ENCODE data around the gene TIPIN. TPM values are rescaled to one million over a fixed set of nuclear protein-coding genes. Genes with fewer than 3 reads are reported as not detected.
A peak's percentile ranks its signal among the peaks of the same experiment; 100 is the strongest.

Gene TIPIN
- polyA plus RNA-seq, 3 donors = 1.4 to 4.0 (median 3.7) TPM

DNA sequence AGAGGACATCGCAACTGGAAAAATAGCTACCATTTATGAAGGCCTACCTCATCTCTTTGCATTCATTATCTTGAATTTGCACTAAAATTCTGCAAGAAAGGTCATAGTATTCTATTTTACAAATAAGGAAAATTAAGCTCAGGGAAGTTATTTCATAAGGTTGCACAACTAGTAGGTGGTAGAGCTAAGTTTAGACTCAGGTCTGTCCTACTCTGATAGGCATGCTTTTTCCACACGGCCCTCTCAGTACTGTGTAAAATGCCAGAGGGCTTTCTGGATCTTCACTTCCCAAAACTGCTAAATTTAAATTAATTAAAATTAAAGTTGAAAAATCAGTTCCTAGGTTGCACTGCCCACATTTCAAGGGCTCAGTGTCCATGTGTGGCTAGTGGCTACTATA, 48.5 kb upstream of the TIPIN start:
- WGBS (ENCODE audit: insufficient coverage) = no CpG with 5 or more reads among the region's 2 CpGs
- Histone ChIP-seq H3K4me2 (replicated peaks; ENCODE audit: extremely low read depth, low read length, poor library complexity, severe bottlenecking) (peak overlapping the region; percentile 56), H3K27ac (ENCODE audit: low read depth in 1 of 2, low read length in 2 of 2) (no peak overlapping the region), H3K79me2 (ENCODE audit: insufficient read depth, low read length) (peaks cover 100% of the 10 kb centered on the region), H3K9me3 (replicated peaks in 1 of 2; ENCODE audit: control insufficient read depth in 1 of 2, insufficient read depth in 1 of 2, low read length in 2 of 2) (no peaks in the 10 kb centered on the region), H2AFZ (ENCODE audit: insufficient read depth, low read depth, low read length, poor library complexity, severe bottlenecking) (no peak overlapping the region), H3K27me3 (ENCODE audit: control insufficient read depth in 2 of 2, insufficient read depth in 2 of 2, low read length in 2 of 2) (no peaks in the 10 kb centered on the region), H4K20me1 (ENCODE audit: insufficient read depth, low read length) (peaks cover 100% of the 10 kb centered on the region), H3K36me3 (replicated peaks in 1 of 2; ENCODE audit: control insufficient read depth in 1 of 2, insufficient read depth in 2 of 2, low read length in 2 of 2) (peaks cover 2 to 9% of the 10 kb centered on the region in 2 donors), H3K4me1 (ENCODE audit: control insufficient read depth in 1 of 2, insufficient read depth in 2 of 2, low read length in 2 of 2) (peaks cover 44 to 69% of the 10 kb centered on the region in 2 donors), H3K9ac (ENCODE audit: insufficient read depth, low read length, poor library complexity, severe bottlenecking) (no peak overlapping the region), H3K4me3 (replicated peaks in 1 of 3; ENCODE audit: low read depth in 2 of 3, low read length in 3 of 3) (peak overlapping the region in 1 of 3 experiments; percentile 44)
- TF ChIP-seq, protein P1, sequence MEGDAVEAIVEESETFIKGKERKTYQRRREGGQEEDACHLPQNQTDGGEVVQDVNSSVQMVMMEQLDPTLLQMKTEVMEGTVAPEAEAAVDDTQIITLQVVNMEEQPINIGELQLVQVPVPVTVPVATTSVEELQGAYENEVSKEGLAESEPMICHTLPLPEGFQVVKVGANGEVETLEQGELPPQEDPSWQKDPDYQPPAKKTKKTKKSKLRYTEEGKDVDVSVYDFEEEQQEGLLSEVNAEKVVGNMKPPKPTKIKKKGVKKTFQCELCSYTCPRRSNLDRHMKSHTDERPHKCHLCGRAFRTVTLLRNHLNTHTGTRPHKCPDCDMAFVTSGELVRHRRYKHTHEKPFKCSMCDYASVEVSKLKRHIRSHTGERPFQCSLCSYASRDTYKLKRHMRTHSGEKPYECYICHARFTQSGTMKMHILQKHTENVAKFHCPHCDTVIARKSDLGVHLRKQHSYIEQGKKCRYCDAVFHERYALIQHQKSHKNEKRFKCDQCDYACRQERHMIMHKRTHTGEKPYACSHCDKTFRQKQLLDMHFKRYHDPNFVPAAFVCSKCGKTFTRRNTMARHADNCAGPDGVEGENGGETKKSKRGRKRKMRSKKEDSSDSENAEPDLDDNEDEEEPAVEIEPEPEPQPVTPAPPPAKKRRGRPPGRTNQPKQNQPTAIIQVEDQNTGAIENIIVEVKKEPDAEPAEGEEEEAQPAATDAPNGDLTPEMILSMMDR (IDR thresholded peaks at IDR 0.05) = no peak
- Mint-ChIP-seq H3K27me3 (ENCODE audit: low read depth in 3 of 3) (no peaks in the 10 kb centered on the region), H3K9me3 (peaks cover 0 to 2% (median 0%) of the 10 kb centered on the region in 7 donors), H3K4me3 (peak overlapping the region; percentile 53 to 91), H3K27ac (peak overlapping the region in 2 of 7 donors; percentile 80 to 86), H3K36me3 (peaks cover 16 to 29% of the 10 kb centered on the region in 2 donors), H3K4me1 (peaks cover 80% of the 10 kb centered on the region)
- intact Hi-C loops (cut with micrococcal nuclease) = no loop called here
- no peak for DNase-seq

DNA sequence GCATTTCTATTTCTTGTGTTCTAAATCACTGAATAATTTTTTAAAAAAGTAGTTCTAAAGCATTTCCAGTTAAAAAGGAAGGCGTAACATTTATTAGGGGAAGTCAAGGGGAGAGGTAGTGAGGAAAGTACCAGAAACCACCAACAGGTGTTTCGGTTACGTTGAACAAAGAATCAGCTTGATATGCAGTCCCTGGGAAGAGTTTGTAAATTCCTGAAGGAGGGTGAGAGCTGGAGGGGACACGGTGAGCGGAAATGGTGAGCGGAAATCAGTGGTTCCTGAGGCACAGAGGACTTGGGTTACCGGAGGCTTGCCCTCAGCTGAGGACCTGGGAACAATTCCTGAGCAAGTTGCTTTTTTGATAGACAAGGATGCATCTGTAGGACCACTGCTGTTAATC, 48.0 kb upstream of the TIPIN start:
- peak overlapping the region in 1 of 3 experiments; percentile 44 for H3K4me3 ChIP-seq (replicated peaks in 1 of 3; ENCODE audit: low read depth in 2 of 3, low read length in 3 of 3)
- no peaks in the 10 kb centered on the region for H3K27me3 Mint-ChIP-seq (ENCODE audit: low read depth in 3 of 3)
- TF ChIP-seq, protein P1 (IDR thresholded peaks at IDR 0.05) = peak; percentile 56
- H3K27me3 ChIP-seq (ENCODE audit: control insufficient read depth in 2 of 2, insufficient read depth in 2 of 2, low read length in 2 of 2) = no peaks in the 10 kb centered on the region
- H3K4me1 ChIP-seq (ENCODE audit: control insufficient read depth in 1 of 2, insufficient read depth in 2 of 2, low read length in 2 of 2) = peaks cover 40 to 64% of the 10 kb centered on the region in 2 donors
- H3K79me2 ChIP-seq (ENCODE audit: insufficient read depth, low read length) = peaks cover 100% of the 10 kb centered on the region
- H3K9me3 ChIP-seq (replicated peaks in 1 of 2; ENCODE audit: control insufficient read depth in 1 of 2, insufficient read depth in 1 of 2, low read length in 2 of 2) = no peaks in the 10 kb centered on the region
- peak overlapping the region in 4 of 7 donors; percentile 37 to 86 (median 82) for H3K27ac Mint-ChIP-seq
- H3K4me1 Mint-ChIP-seq = peaks cover 77% of the 10 kb centered on the region
- no peak overlapping the region for H2AFZ ChIP-seq (ENCODE audit: insufficient read depth, low read depth, low read length, poor library complexity, severe bottlenecking)
- H3K36me3 ChIP-seq (replicated peaks in 1 of 2; ENCODE audit: control insufficient read depth in 1 of 2, insufficient read depth in 2 of 2, low read length in 2 of 2) = peaks cover 2 to 11% of the 10 kb centered on the region in 2 donors
- peaks cover 18 to 25% of the 10 kb centered on the region in 2 donors for H3K36me3 Mint-ChIP-seq
- peak in 2 of 3 donors; percentile 24 to 25 for DNase-seq
- no peak overlapping the region for H3K9ac ChIP-seq (ENCODE audit: insufficient read depth, low read length, poor library complexity, severe bottlenecking)
- H4K20me1 ChIP-seq (ENCODE audit: insufficient read depth, low read length) = peaks cover 100% of the 10 kb centered on the region
- H3K4me2 ChIP-seq (replicated peaks; ENCODE audit: extremely low read depth, low read length, poor library complexity, severe bottlenecking) = peak overlapping the region; percentile 56
- 12% methylated on average over 7 of the region's 7 CpGs for WGBS (ENCODE audit: insufficient coverage)
- no peak overlapping the region for H3K27ac ChIP-seq (ENCODE audit: low read depth in 1 of 2, low read length in 2 of 2)
- peak overlapping the region; percentile 53 to 91 for H3K4me3 Mint-ChIP-seq
- H3K9me3 Mint-ChIP-seq = peaks cover 0 to 2% (median 0%) of the 10 kb centered on the region in 7 donors
- intact Hi-C loops (cut with micrococcal nuclease) = no loop called here

All from CD14-positive monocyte (primary cell).